HepG2 (cell line): ENCODE results near the gene CHST4. TPM values are rescaled to one million over a fixed set of nuclear protein-coding genes. Genes with fewer than 3 reads are reported as not detected.

Experiments
- ARHGAP35 ChIP-seq: sonication (generic); formaldehyde crosslinking; IDR thresholded peaks from 2 replicates; pipeline ENCODE4 v1.9.0; 2022; ENCODE audit warnings: mild to moderate bottlenecking, inconsistent platforms, moderate library complexity, missing genetic modification reagents, borderline replicate concordance
- DPF2 ChIP-seq: sonication (generic); formaldehyde crosslinking; IDR thresholded peaks from 2 replicates; pipeline ENCODE4 v1.4.0; 2020; ENCODE audit warnings: mild to moderate bottlenecking, low read depth, missing genetic modification reagents, borderline replicate concordance
- FOXJ3 ChIP-seq: sonication (generic); formaldehyde crosslinking; IDR thresholded peaks from 2 replicates; pipeline ENCODE4 v1.4.0; 2020; ENCODE audit warnings: missing genetic modification reagents, mild to moderate bottlenecking, borderline replicate concordance
- HDAC2 ChIP-seq: sonication (generic); formaldehyde crosslinking; IDR thresholded peaks from 2 replicates; pipeline ENCODE4 v1.4.0; 2020; ENCODE audit warnings: missing genetic modification reagents
- MTA1 ChIP-seq: sonication (generic); formaldehyde crosslinking; IDR thresholded peaks from 2 replicates; pipeline ENCODE4 v1.4.0; 2020; ENCODE audit warnings: missing genetic modification reagents, mild to moderate bottlenecking, borderline replicate concordance
- SMAD3 ChIP-seq: sonication (generic); formaldehyde crosslinking; IDR thresholded peaks from 2 replicates; pipeline ENCODE4 v1.4.0; 2020; ENCODE audit warnings: missing genetic modification reagents
- SNRNP70 ChIP-seq: fragments of 200-400 bp; formaldehyde crosslinking; IDR thresholded peaks from 2 replicates; pipeline ENCODE4 v1.6.1; 2017; ENCODE audit warnings: mild to moderate bottlenecking, low read depth, low read length, moderate library complexity
- SOX6 ChIP-seq, 2 experiments: fragments of 450-650 bp in 1 of 2; sonication (generic) in 1 of 2; formaldehyde crosslinking in 1 of 2; IDR thresholded peaks; 2 replicates each; pipeline versions ENCODE4 v1.4.0 to v1.6.1; 2017 to 2020; ENCODE audit warnings: antibody characterized with exemption in 1 of 2, mild to moderate bottlenecking in 1 of 2, missing genetic modification reagents in 1 of 2
- ZFAT ChIP-seq: sonication (generic); formaldehyde crosslinking; conservative IDR thresholded peaks from 2 replicates; pipeline ENCODE4 v1.8.1; 2023; ENCODE audit warnings: missing genetic modification reagents, inconsistent platforms
- ZNF30 ChIP-seq: sonication (generic); formaldehyde crosslinking; IDR thresholded peaks from 2 replicates; pipeline ENCODE4 v1.5.0; 2020; ENCODE audit warnings: mild to moderate bottlenecking, missing genetic modification reagents
- ZNF546 ChIP-seq: sonication (generic); formaldehyde crosslinking; conservative IDR thresholded peaks from 2 replicates; pipeline ENCODE4 v1.8.1; 2023; ENCODE audit warnings: mild to moderate bottlenecking, missing genetic modification reagents
- polyA plus RNA-seq, 8 experiments: library from polyadenylated mRNA; depleted of rRNA in 3 of 8; stranded (reverse) in 7 of 8; unstranded in 1 of 8; fragments of >200 nt; fragmentation: Illumina TruSeq in 4 of 8; extraction: Trizol in 4 of 8; gene quantifications; 2 replicates each; pipeline versions ENCODE4 v1.2.1 to v1.2.3, GENCODE V29; 2011 to 2016; ENCODE audit warnings: low read depth in 4 of 8, missing spikeins in 1 of 8, mixed read lengths in 1 of 8; ENCODE audit not compliant: insufficient read depth in 1 of 8
- total RNA-seq, 5 experiments: library from RNA; depleted of rRNA; stranded (reverse); fragments of >200 nt; fragmentation: Illumina TruSeq; extraction: Trizol; gene quantifications; 2 replicates each; pipeline ENCODE4 v1.2.3, GENCODE V29; 2016; ENCODE audit warnings: low read depth in 1 of 5
- TF ChIP-seq, protein P1 (sequence below), 2 experiments: sonication (generic) in 1 of 2; formaldehyde crosslinking in 1 of 2; IDR thresholded peaks; 2 replicates each; pipeline versions ENCODE4 v1.4.0 to v1.6.1; 2016 to 2020; ENCODE audit warnings: borderline replicate concordance in 1 of 2, low read depth in 1 of 2, mild to moderate bottlenecking in 1 of 2, missing genetic modification reagents in 1 of 2
- TF ChIP-seq, protein P2 (sequence below): IDR thresholded peaks from 2 replicates; pipeline ENCODE4 v1.6.1; 2016; ENCODE audit warnings: low read depth, missing genetic modification reagents, missing compliant biosample characterization
- TF ChIP-seq, protein P3 (sequence below): fragments of 450-650 bp; IDR thresholded peaks from 2 replicates; pipeline ENCODE4 v1.6.1; 2016
- TF ChIP-seq, protein P4 (sequence below): sonication (generic); formaldehyde crosslinking; IDR thresholded peaks from 2 replicates; pipeline ENCODE4 v1.4.0; 2020; ENCODE audit warnings: missing genetic modification reagents

The CHST4 gene
- total and polyA plus RNA-seq, 2 of the 13 experiments (the other 11 are each of a cell fraction or from before 2014, with no cell fraction given) = not detected

DNA sequence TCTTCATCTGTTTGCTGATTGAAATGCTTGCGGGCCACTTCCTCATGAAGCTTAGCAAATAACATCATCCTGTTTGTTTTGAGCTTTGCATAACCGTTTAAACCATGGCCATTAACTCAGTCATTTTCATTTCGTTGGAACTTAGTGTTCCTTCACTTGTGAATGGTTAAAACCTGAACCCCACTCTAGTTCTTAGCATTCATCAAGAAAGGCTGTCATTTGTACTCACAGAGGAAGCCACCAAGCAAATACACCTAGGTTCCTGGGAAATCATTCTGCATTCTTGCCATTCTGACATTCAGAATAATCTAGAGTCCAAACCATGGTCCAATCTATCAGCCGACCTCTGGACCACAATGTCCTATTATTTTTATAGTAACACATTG is 59.1 kb downstream of the CHST4 start (continued):
- TF ChIP-seq, protein P1, sequence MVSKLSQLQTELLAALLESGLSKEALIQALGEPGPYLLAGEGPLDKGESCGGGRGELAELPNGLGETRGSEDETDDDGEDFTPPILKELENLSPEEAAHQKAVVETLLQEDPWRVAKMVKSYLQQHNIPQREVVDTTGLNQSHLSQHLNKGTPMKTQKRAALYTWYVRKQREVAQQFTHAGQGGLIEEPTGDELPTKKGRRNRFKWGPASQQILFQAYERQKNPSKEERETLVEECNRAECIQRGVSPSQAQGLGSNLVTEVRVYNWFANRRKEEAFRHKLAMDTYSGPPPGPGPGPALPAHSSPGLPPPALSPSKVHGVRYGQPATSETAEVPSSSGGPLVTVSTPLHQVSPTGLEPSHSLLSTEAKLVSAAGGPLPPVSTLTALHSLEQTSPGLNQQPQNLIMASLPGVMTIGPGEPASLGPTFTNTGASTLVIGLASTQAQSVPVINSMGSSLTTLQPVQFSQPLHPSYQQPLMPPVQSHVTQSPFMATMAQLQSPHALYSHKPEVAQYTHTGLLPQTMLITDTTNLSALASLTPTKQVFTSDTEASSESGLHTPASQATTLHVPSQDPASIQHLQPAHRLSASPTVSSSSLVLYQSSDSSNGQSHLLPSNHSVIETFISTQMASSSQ (IDR thresholded peaks at IDR 0.05; ENCODE audit: low read depth) = peak; percentile 36; the same call in 1 of the 2 replicates
- TF ChIP-seq, protein P1 (CRISPR knock-in tag; IDR thresholded peaks at IDR 0.05; ENCODE audit: borderline replicate concordance) = no peak; the same call in 1 of the 2 replicates
- TF ChIP-seq ARHGAP35 (CRISPR knock-in tag) (no peak), FOXJ3 (CRISPR knock-in tag) (peak; percentile 32; the same call in 1 of the 2 replicates), MTA1 (CRISPR knock-in tag) (no peak), DPF2 (CRISPR knock-in tag) (no peak), HDAC2 (peak; percentile 90), ZFAT (CRISPR knock-in tag) (no peak), ZNF30 (CRISPR knock-in tag) (no peak), SMAD3 (peak; percentile 67; the same call in 1 of the 2 replicates), ZNF546 (CRISPR knock-in tag) (no peak), SNRNP70 (no peak), SOX6 (IDR thresholded peaks at IDR 0.05) (no peak), SOX6 (CRISPR knock-in tag; IDR thresholded peaks at IDR 0.05) (peak; percentile 78)
- TF ChIP-seq, protein P2, sequence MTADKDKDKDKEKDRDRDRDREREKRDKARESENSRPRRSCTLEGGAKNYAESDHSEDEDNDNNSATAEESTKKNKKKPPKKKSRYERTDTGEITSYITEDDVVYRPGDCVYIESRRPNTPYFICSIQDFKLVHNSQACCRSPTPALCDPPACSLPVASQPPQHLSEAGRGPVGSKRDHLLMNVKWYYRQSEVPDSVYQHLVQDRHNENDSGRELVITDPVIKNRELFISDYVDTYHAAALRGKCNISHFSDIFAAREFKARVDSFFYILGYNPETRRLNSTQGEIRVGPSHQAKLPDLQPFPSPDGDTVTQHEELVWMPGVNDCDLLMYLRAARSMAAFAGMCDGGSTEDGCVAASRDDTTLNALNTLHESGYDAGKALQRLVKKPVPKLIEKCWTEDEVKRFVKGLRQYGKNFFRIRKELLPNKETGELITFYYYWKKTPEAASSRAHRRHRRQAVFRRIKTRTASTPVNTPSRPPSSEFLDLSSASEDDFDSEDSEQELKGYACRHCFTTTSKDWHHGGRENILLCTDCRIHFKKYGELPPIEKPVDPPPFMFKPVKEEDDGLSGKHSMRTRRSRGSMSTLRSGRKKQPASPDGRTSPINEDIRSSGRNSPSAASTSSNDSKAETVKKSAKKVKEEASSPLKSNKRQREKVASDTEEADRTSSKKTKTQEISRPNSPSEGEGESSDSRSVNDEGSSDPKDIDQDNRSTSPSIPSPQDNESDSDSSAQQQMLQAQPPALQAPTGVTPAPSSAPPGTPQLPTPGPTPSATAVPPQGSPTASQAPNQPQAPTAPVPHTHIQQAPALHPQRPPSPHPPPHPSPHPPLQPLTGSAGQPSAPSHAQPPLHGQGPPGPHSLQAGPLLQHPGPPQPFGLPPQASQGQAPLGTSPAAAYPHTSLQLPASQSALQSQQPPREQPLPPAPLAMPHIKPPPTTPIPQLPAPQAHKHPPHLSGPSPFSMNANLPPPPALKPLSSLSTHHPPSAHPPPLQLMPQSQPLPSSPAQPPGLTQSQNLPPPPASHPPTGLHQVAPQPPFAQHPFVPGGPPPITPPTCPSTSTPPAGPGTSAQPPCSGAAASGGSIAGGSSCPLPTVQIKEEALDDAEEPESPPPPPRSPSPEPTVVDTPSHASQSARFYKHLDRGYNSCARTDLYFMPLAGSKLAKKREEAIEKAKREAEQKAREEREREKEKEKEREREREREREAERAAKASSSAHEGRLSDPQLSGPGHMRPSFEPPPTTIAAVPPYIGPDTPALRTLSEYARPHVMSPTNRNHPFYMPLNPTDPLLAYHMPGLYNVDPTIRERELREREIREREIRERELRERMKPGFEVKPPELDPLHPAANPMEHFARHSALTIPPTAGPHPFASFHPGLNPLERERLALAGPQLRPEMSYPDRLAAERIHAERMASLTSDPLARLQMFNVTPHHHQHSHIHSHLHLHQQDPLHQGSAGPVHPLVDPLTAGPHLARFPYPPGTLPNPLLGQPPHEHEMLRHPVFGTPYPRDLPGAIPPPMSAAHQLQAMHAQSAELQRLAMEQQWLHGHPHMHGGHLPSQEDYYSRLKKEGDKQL (CRISPR knock-in tag) = no peak
- TF ChIP-seq, protein P3, sequence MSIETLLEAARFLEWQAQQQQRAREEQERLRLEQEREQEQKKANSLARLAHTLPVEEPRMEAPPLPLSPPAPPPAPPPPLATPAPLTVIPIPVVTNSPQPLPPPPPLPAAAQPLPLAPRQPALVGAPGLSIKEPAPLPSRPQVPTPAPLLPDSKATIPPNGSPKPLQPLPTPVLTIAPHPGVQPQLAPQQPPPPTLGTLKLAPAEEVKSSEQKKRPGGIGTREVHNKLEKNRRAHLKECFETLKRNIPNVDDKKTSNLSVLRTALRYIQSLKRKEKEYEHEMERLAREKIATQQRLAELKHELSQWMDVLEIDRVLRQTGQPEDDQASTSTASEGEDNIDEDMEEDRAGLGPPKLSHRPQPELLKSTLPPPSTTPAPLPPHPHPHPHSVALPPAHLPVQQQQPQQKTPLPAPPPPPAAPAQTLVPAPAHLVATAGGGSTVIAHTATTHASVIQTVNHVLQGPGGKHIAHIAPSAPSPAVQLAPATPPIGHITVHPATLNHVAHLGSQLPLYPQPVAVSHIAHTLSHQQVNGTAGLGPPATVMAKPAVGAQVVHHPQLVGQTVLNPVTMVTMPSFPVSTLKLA = no peak
- TF ChIP-seq, protein P4, sequence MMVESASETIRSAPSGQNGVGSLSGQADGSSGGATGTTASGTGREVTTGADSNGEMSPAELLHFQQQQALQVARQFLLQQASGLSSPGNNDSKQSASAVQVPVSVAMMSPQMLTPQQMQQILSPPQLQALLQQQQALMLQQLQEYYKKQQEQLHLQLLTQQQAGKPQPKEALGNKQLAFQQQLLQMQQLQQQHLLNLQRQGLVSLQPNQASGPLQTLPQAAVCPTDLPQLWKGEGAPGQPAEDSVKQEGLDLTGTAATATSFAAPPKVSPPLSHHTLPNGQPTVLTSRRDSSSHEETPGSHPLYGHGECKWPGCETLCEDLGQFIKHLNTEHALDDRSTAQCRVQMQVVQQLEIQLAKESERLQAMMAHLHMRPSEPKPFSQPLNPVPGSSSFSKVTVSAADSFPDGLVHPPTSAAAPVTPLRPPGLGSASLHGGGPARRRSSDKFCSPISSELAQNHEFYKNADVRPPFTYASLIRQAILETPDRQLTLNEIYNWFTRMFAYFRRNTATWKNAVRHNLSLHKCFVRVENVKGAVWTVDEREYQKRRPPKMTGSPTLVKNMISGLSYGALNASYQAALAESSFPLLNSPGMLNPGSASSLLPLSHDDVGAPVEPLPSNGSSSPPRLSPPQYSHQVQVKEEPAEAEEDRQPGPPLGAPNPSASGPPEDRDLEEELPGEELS (CRISPR knock-in tag) = peak; percentile 96
